HG02870 (cell line): ENCODE results near the gene TRAPPC13.
"Not testable (repeated sequence)": the region's sequence is repeated elsewhere in the genome, so short reads cannot be mapped to it uniquely, and the experiment has no call there.

Experiments used
- ATAC-seq: cut with Tn5 transposase; IDR thresholded peaks from one replicate; pipeline ENCODE4 v1.9.1; 2021; ENCODE audit warnings: mild to moderate bottlenecking, moderate library complexity; ENCODE audit not compliant: unreplicated experiment

The TRAPPC13 gene, protein sequence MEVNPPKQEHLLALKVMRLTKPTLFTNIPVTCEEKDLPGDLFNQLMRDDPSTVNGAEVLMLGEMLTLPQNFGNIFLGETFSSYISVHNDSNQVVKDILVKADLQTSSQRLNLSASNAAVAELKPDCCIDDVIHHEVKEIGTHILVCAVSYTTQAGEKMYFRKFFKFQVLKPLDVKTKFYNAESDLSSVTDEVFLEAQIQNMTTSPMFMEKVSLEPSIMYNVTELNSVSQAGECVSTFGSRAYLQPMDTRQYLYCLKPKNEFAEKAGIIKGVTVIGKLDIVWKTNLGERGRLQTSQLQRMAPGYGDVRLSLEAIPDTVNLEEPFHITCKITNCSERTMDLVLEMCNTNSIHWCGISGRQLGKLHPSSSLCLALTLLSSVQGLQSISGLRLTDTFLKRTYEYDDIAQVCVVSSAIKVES

GRCh38 chr5:65624571-65625555, at the start of gene TRAPPC13, which contains the start of gene SHLD3:
TSS of gene TRAPPC13 (plus strand) at chr5:65625027. CDS start at chr5:65625061, 34 bp downstream.
TSS of gene SHLD3 (plus strand) at chr5:65625027. CDS start at chr5:65629588, 4,561 bp downstream.
- peak; percentile 78 for ATAC-seq

DNA sequence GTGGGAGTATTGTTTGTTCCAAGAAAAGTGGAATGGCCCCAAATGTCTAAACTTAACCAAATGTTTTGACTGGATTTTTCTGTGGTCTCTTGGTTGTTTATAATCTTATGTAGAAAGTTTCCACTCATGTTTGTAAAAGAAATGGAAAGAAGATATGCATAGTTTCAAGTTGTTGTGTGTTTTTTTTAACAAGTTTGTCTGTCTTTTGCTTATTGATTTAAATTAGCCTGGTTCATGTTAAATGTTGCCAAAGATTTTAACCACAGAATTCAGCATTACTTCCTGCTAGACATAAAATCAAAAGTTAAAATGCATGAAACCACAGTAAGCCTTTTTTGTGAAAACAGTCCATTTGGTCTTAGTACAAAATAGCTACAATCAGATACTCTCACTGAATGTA, 47.7 kb upstream of the TRAPPC13 start:
- no peak for ATAC-seq

DNA sequence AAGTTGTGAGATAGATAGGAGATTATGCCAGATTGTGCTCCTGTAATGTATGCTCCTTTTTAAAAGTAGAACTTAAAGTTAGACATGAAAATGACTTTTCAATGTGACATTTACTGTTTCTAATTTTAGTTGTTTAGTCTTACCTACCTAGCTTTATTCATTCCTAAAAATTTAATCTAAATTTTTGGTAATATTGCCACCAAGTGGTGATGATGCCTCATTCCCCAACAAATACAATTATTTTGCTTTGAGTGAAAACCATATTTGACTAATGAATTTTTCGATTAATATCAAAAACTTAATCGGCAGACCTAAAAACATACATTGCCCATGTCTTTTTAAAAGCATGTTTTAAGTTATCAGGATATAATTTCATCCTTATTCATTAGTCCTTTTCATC, 36.1 kb upstream of the TRAPPC13 start:
- ATAC-seq: no peak

DNA sequence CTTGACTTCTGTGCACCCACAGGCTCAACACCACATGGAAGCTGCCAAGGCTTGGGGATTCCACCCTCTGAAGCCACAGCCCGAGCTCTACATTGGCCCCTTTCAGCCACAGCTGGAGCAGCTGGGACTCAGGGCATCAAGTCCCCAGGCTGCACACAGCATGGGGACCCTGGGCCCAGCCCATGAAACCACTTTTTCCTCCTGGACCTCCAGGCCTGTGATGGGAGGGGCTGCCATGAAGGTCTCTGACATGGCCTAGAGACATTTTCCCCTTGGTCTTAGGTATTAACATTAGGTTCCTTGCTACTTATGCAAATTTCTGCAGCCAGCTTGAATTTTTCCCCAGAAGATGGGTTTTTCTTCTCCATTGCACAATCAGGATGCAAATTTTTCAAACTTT, 23.1 kb upstream of the TRAPPC13 start:
- ATAC-seq: not testable (repeated sequence)

GRCh38 chr5:65611524-65611923, 13.3 kb upstream of the TRAPPC13 start:
- ATAC-seq: no peak

DNA sequence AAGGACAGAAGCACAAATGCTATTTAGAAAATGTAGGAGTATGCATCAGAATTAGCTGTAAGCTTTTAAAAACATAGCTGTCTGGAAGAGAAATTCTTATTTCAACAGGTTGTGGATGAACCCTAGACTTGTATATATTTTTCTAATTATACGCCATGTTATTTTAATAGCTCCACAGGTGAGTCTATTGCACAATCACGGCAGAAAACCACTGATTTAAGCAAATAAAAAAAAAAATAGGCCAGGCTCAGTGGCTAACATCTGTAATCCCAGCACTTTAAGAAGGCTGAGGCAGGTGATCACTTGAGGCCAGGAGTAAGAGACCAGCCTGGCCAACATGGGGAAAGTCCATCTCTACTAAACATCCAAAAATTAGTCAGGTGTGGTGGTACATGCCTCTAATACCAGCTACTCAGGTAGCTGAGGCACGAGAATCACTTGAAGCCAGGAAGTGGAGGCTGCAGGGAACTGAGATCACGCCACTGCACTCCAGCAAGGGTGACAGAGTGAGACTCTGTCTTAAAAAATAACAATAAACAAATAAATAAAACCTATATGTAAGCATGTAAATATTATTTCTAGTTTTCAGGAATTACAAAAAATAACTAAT, 12.4 kb upstream of the TRAPPC13 start:
- ATAC-seq: no peak

DNA sequence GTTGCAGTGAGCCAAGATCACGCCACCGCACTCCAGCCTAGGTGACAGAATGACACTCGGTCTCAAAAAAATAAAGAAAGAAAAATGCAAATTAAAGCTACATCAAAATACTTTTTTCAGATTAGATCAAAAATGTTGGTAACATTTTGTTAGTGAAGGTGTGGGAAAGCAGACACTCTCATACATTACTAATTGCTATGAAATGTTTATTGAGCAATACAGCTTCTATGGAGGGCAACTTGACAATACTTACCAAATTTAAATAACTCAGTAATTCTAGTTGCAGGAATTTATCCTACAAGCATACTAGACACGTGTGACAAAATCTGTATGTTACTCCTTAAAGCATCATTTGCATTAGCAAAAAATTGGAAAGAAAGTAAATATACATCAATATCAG, 4.8 kb upstream of the TRAPPC13 start:
- ATAC-seq: no peak

DNA sequence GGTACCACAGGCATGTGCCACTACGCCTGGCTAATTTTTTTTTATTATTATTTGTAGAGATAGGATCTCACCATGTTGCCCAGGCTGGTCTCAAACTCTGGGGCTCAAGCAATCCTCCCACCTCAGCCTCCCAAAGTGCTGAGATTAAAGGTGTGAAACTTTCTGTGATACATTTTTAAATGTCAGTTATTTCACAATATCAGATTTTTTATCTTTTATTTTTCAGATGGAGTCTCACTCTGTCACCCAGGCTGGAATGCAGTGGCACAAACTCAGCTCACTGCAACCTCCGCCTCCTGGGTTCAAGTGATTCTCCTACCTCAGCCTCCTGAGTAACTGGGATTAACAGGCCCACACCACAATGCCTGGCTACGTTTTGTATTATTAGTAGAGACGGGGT, 2.9 kb upstream of the TRAPPC13 start:
- ATAC-seq: not testable (repeated sequence)

DNA sequence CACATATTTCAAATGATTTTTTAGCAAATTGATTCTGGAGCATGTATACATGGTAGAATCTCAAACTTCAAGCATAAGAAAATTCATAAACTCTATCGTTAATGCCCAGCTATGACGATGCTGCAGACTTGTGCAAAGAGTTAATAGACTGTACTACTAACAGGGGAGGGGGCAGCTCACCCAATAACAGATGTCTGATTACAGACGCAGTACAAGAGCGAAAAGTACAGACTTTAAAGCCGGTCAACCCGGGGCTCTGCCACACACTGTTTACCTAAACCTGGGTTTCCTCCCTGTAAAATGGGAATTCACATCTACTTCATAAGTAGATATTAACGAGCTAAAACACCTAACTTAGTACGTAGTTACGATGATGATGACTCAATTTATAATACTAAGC, 1.3 kb upstream of the TRAPPC13 start:
- ATAC-seq: no peak

GRCh38 chr5:65624025-65624570, 729 bp upstream of the TRAPPC13 start, which contains the start of gene TRIM23:
TSS of gene TRIM23 (minus strand) at chr5:65624333. CDS start at chr5:65624274, 59 bp downstream.
- peak; percentile 93 for ATAC-seq

DNA sequence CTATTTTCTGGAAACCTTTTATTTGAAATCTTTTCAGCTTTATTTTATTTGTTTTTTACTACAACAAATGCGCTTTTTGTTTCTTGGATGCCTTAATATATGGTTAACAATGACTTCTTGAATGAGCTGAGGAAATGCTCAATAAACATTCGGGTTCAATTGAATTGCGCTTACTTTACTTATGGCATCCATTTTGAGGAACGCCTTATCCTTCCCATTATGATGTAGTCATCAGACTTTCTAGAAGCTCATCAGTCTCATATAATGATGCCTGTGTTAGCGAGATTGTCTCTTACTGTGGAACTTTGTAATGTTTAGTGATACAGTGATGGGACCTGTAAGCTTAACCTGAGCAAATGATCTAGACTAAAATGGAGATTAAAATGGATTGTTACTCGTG, 916 bp downstream of the TRAPPC13 start:
- ATAC-seq: no peak

GRCh38 chr5:65630981-65631380, 6.2 kb downstream of the TRAPPC13 start:
- no peak for ATAC-seq

GRCh38 chr5:65640240-65640639, 15.4 kb downstream of the TRAPPC13 start:
- ATAC-seq: no peak

DNA sequence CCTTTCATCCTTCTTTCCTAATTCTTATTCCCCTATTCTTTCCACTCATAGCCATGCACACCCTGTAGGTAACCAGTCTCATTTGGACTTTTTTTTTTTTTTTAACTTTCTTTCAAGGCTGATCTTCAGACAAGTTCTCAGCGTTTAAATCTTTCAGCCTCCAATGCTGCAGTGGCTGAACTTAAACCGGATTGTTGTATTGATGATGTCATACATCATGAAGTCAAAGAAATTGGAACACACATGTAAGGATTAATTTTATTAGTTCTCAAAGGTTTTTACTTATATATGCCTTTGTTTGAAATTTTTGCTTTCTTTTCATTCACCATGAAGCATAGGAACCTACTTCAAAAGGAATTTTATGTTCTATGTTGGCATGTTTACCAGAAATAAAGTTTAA, 22.1 kb downstream of the TRAPPC13 start:
- ATAC-seq: no peak

GRCh38 chr5:65647941-65648340, 23.1 kb downstream of the TRAPPC13 start:
- no peak for ATAC-seq

- ATAC-seq: no peak
Observed at GRCh38 chr5:65651144-65651543, 26.3 kb downstream of the TRAPPC13 start.

DNA sequence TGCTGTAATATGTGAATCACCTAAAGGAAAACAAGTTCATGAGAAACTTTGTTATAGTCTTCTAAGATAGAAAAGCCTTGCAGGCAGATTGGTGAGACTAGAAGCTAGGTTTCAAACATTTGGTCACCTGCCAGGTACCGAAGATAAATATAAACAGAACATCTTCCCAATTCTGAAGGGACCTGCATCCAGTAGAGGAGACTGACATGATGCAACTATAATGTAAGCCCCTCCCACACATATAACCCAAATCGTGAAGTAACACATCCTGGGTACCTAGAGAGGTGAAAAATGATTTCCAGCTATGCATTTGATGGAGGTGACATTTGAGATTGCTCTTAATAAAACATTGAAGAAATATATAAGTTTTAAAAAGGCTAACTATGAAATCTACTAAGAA, 29.9 kb downstream of the TRAPPC13 start:
- no peak for ATAC-seq

DNA sequence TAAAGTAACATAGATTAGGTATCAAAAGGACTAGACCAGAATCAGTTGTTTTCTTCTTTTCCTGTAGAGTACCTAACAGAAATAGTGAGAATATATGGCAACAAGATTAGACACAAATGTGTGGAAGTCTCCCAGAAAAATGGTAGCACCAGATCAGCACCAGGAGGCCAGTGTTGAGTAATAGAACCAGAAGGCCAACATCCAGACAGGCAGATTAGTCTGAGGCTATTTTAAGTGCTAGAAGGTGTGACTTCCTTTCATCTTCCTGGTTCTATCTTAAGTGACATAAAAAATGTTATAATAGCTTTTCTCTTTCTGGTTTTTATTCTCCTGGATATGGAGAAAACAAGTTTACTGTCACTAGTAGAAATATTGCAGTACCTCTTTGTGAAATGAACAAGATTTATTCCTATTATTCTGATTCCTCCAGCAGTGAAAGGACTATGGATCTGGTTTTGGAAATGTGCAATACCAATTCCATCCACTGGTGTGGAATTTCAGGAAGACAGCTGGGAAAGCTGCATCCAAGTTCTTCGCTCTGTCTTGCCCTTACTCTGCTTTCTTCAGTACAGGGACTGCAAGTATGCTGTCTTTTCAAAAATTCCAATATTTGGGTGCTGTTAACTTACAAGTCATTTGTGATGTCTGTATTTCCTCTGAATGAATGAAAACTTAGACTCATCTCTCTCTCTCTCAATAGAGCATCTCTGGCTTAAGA, 39.1 kb downstream of the TRAPPC13 start:
- ATAC-seq: no peak

DNA sequence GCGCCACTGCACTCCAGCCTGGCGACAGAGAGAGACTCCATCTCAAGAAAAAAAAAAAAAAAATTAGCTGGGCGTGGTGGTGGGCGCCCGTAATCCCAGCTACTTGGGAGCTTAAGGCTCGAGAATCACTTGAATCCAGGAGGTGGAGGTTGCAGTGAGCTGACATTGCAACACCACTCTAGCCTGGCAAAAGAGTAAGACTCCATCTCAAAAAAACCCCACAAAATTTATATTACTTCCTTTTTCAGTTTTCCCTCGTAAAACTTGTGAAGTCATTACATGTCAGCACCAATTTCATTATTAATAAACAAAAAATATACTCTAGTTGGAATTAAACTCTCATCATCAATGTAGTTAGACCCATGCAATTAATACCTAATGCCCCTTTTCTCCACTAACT, 43.9 kb downstream of the TRAPPC13 start:
- ATAC-seq: no peak

DNA sequence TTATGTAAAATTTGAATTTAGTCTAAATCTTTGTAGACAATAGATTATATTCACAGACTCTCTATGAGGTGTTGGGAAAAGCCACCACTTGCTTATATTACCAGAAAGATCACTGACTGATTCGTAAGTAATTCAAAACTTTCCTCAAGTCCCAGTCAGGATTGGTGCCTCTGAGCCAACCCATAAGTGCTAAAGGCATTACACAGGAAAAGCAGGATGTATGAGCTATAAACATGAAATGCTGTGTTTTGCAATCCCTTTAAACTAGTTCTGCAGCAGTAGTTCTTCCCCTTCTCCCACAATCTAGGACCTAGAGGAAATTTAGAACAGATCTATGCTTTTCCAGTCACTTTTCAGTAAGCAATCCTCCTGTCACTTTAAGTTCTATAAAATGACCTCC, 48.0 kb downstream of the TRAPPC13 start:
- no peak for ATAC-seq
